Nephron (organoid): Measurements from ENCODE around the gene SLC16A7.

Experiments
- H3K27ac Mint-ChIP-seq, 3 experiments: 2 replicates each; pipeline ENCODE4 v1.8.0; 2020; ENCODE audit warnings: mixed read lengths in 3 of 3, mild to moderate bottlenecking in 2 of 3, moderate library complexity in 1 of 3
- H3K27me3 Mint-ChIP-seq: 2 replicates; pipeline ENCODE4 v1.8.0; 2021; ENCODE audit warnings: low read depth, mild to moderate bottlenecking, moderate library complexity, mixed read lengths
- H3K36me3 Mint-ChIP-seq: 2 replicates; pipeline ENCODE4 v1.8.0; 2020; ENCODE audit warnings: low read depth, mixed read lengths
- H3K4me1 Mint-ChIP-seq: 2 replicates; pipeline ENCODE4 v1.8.0; 2020; ENCODE audit warnings: mixed read lengths
- H3K4me3 Mint-ChIP-seq, 3 experiments: 2 replicates each; pipeline ENCODE4 v1.8.0; 2020; ENCODE audit warnings: mild to moderate bottlenecking in 3 of 3, mixed read lengths in 3 of 3, moderate library complexity in 2 of 3
- H3K9me3 Mint-ChIP-seq: 2 replicates; pipeline ENCODE4 v1.8.0; 2020; ENCODE audit warnings: mixed read lengths
- CTCF ChIP-seq, 3 experiments: fragments of 200-600 bp; sonication (generic); IDR thresholded peaks; one replicate each; pipeline ENCODE4 v1.5.0; 2021; ENCODE audit warnings: antibody characterized with exemption in 3 of 3; ENCODE audit not compliant: unreplicated experiment in 3 of 3

The SLC16A7 gene

DNA sequence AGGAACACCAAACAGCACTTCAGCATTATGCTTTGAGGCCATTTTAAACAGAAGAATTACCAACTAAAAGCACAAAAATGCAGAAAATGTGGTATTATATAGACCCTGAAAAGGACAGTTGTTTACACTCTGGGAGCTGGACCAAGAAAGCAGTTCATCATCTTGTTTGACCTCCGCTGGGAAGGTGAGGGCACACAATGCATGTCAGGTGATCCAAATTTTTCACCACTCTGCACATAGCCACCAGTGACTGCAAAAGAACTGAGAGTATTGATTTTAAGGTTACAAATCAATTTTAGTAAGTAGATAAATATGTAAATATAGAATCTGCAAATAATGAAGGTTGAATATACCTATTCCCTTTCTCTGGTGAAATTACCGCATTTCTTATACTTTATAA, 119.6 kb downstream of the SLC16A7 start:
- Mint-ChIP-seq H3K27ac (no peak overlapping the region), H3K36me3 (no peaks in the 10 kb centered on the region), H3K4me3 (no peak overlapping the region), H3K9me3 (no peaks in the 10 kb centered on the region), H3K4me1 (no peaks in the 10 kb centered on the region), H3K27me3 (no peaks in the 10 kb centered on the region)
- TF ChIP-seq CTCF (IDR thresholded peaks at IDR 0.05; ENCODE audit: unreplicated experiment in 3 of 3): no peak

- H3K36me3 Mint-ChIP-seq: no peaks in the 10 kb centered on the region
- H3K27me3 Mint-ChIP-seq: no peaks in the 10 kb centered on the region
- no peaks in the 10 kb centered on the region for H3K4me1 Mint-ChIP-seq
- TF ChIP-seq CTCF (IDR thresholded peaks at IDR 0.05; ENCODE audit: unreplicated experiment in 3 of 3): no peak
- H3K4me3 Mint-ChIP-seq: no peak overlapping the region
- no peak overlapping the region for H3K27ac Mint-ChIP-seq
- H3K9me3 Mint-ChIP-seq: no peaks in the 10 kb centered on the region
Measured at GRCh38 chr12:59716043-59716442, 120.2 kb downstream of the SLC16A7 start.

- H3K9me3 Mint-ChIP-seq: no peaks in the 10 kb centered on the region
- H3K27ac Mint-ChIP-seq: no peak overlapping the region
Measured at GRCh38 chr12:59717436-59717835, 121.6 kb downstream of the SLC16A7 start.

GRCh38 chr12:59719701-59720100, 123.9 kb downstream of the SLC16A7 start:
- no peaks in the 10 kb centered on the region for H3K9me3 Mint-ChIP-seq
- H3K4me1 Mint-ChIP-seq: no peaks in the 10 kb centered on the region
- H3K27me3 Mint-ChIP-seq: no peaks in the 10 kb centered on the region
- H3K4me3 Mint-ChIP-seq: no peak overlapping the region
- TF ChIP-seq CTCF (IDR thresholded peaks at IDR 0.05; ENCODE audit: unreplicated experiment in 3 of 3): no peak
- no peak overlapping the region for H3K27ac Mint-ChIP-seq
- no peaks in the 10 kb centered on the region for H3K36me3 Mint-ChIP-seq

More at GRCh38 chr12:59717436-59717835, 121.6 kb downstream of the SLC16A7 start:
- no peak overlapping the region for H3K4me3 Mint-ChIP-seq
- no peaks in the 10 kb centered on the region for H3K27me3 Mint-ChIP-seq
- H3K4me1 Mint-ChIP-seq: no peaks in the 10 kb centered on the region
- no peaks in the 10 kb centered on the region for H3K36me3 Mint-ChIP-seq
- TF ChIP-seq CTCF (IDR thresholded peaks at IDR 0.05; ENCODE audit: unreplicated experiment in 3 of 3): no peak

DNA sequence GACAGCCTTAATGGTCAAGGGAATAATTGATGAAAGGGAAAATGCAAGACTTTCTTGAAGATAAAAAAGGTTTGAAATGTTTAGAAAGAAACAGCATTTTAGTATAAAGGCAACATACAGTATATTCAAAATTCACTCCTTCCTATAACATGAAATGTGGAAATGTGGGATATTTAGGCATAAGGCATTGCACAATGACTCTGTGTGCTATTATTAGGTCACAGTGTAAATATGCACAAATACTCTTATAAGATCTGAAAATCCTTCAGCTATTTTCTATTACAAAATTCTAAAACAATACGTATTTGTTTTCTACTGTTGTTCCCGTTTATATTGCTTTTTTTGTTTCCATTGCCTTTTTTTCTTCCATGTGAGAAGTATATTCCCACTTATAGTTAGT, 127.7 kb downstream of the SLC16A7 start:
- no peak overlapping the region for H3K27ac Mint-ChIP-seq
- no peak for TF ChIP-seq CTCF (IDR thresholded peaks at IDR 0.05; ENCODE audit: unreplicated experiment in 3 of 3)
- H3K9me3 Mint-ChIP-seq: no peaks in the 10 kb centered on the region
- no peak overlapping the region for H3K4me3 Mint-ChIP-seq
- no peaks in the 10 kb centered on the region for H3K4me1 Mint-ChIP-seq
- H3K27me3 Mint-ChIP-seq: no peaks in the 10 kb centered on the region
- no peaks in the 10 kb centered on the region for H3K36me3 Mint-ChIP-seq

GRCh38 chr12:59724011-59724695, 128.3 kb downstream of the SLC16A7 start:
- TF ChIP-seq CTCF (IDR thresholded peaks at IDR 0.05; ENCODE audit: unreplicated experiment in 3 of 3): no peak
- H3K4me3 Mint-ChIP-seq: no peak overlapping the region
- H3K27me3 Mint-ChIP-seq: no peaks in the 10 kb centered on the region
- H3K27ac Mint-ChIP-seq: no peak overlapping the region
- H3K36me3 Mint-ChIP-seq: no peaks in the 10 kb centered on the region
- H3K9me3 Mint-ChIP-seq: no peaks in the 10 kb centered on the region
- no peaks in the 10 kb centered on the region for H3K4me1 Mint-ChIP-seq
